Psoas muscle (tissue), 8 donors: ENCODE results near the gene SEPTIN8. TPM values are rescaled to one million over a fixed set of nuclear protein-coding genes. Genes with fewer than 3 reads are reported as not detected.

Source experiments
- ATAC-seq, 4 donors: fragments of 200-7000 bp; cut with Tn5 transposase; one replicate each; pipeline ENCODE4 v1.9.1; 2020; ENCODE audit warnings: moderate library complexity in 3 of 4, mild to moderate bottlenecking in 2 of 4
- DNase-seq, 2 donors: peaks; one replicate each; pipeline ENCODE4 v3.0.0-alpha.2; 2020
- H3K27ac ChIP-seq: fragments of 200-600 bp; one replicate; pipeline ENCODE4 v1.8.0; 2022
- H3K27me3 ChIP-seq, 3 donors: fragments of 200-600 bp in 1 of 3; one replicate each; pipeline versions ENCODE4 v1.6.1 to v1.8.0; 2013 to 2022; ENCODE audit warnings: low read length in 2 of 3, mild to moderate bottlenecking in 2 of 3, moderate library complexity in 1 of 3; ENCODE audit not compliant: insufficient read depth in 3 of 3
- H3K36me3 ChIP-seq, 2 donors: fragments of 200-600 bp in 1 of 2; one replicate each; pipeline versions ENCODE4 v1.6.1 to v1.8.0; 2013 to 2022; ENCODE audit warnings: low read depth in 1 of 2, mild to moderate bottlenecking in 1 of 2, moderate library complexity in 1 of 2; ENCODE audit not compliant: insufficient read depth in 1 of 2
- H3K4me1 ChIP-seq: fragments of 200-600 bp; one replicate; pipeline ENCODE4 v1.8.0; 2022
- H3K4me3 ChIP-seq: fragments of 200-600 bp; one replicate; pipeline ENCODE4 v1.8.0; 2022; ENCODE audit warnings: mild to moderate bottlenecking
- H3K9me3 ChIP-seq: fragments of 200-600 bp; one replicate; pipeline ENCODE4 v1.8.0; 2022
- WGBS, 3 donors: extraction: QIAGEN DNeasy Blood & Tissue Kit; methylation state at CpG; one replicate each; pipeline versions ENCODE4 v1.1.6 to v1.1.7; 2013; 5-methylcytosine and 5-hydroxymethylcytosine counted together
- intact Hi-C, 2 donors: fragments of 100-400 bp; cut with DNase I; formaldehyde crosslinking; loops; one replicate each; pipeline versions ENCODE4 v1.11.0 to v1.14.2; 2022
- polyA plus RNA-seq, 3 donors: library from polyadenylated mRNA; stranded (reverse); fragments of 200-250 nt; gene quantifications; one replicate each; pipeline ENCODE4 v1.2.3, GENCODE V29; 2013
- total RNA-seq, 4 donors: library from RNA; stranded (reverse); fragmentation: NEBNext Ultra II Directional in 2 of 4; extraction: Animal tissue kit (Norgen Biotek cat#: 25700) in 2 of 4; gene quantifications; one replicate each; pipeline versions ENCODE4 v1.2.1 to v1.2.4, GENCODE V29; 2021 to 2023
- TF ChIP-seq, protein P1 (sequence below): fragments of 200-600 bp; IDR thresholded peaks from one replicate; pipeline ENCODE4 v1.8.0; 2022; ENCODE audit warnings: antibody characterized with exemption
- donor health status: healthy with polysubstance abuse.
- donor health status: DM: no; HTN: no; CAD: no; lungs with moderate emphysema.
- donor health status: Bipolar disorder and iron deficiency.
- donor health status: healthy.
- donor health status: DM: yes; HTN: yes; CAD: no.
- donor health status: DM: no; HTN: no; CAD: no.
- donor health status: DM: no; HTN: no; CAD: no.
- donor health status: DM: yes; HTN: yes; CAD: no.

Gene SEPTIN8
- total and polyA plus RNA-seq, 7 donors, result 3.8 to 13.1 (median 9.2) TPM

DNA sequence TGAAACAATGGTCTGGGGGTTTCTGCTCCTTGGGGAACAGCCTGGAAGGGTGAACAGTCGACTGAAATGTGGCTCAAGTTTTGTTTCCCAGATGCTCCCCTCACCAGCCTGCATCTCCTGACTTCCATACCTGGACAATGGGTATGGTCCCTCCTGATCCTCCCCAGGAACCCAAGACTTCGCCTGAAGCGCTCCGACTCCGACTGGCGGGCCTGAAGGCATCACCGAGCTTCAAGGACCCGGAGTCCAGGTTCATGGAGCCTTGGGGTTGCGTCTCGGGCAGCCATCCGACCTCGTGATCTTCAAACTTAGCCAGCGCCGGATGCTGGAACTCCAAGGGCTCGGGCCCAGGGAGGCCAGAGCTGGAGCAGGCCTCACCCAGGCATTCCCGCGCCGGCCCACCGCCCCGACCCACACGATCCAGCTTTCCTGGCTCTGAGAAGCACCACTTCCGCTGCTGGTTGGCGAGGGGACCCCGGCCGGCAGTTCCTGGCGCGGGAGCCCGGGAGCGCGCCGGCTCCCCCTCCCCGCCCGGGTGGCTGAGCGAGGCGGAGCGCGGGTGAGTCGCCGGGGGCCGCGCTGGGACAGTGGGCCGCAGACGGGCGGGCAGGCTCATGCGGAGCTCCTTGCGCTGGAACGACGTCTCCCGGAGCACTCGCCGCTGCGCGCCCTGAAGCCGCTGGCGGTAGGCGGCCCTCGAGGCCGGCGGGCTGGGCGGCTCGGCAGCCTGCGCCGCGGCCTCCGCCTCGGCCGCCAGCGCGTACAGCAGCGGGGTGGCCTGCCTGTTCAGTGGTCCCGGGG is 48.2 kb upstream of the SEPTIN8 start:
- Histone ChIP-seq H3K27ac (no peak overlapping the region), H3K4me1 (peaks cover 5% of the 10 kb centered on the region), H3K4me3 (no peak overlapping the region), H3K9me3 (no peaks in the 10 kb centered on the region), H3K36me3 (no peaks in the 10 kb centered on the region), H3K27me3 (peaks cover 0 to 41% (median 4%) of the 10 kb centered on the region in 3 donors)
- intact Hi-C loops, result loop anchor here in 1 of 2 donors (5.0 kb wide), 1 partner anchor 57 kb away; no protein-coding TSS in a partner anchor
- ATAC-seq (no peak), DNase-seq (no peak)
- WGBS, 3 donors, result 52 to 64% (median 60%) methylated on average over 64 to 71 of the region's 71 CpGs
- TF ChIP-seq, protein P1, sequence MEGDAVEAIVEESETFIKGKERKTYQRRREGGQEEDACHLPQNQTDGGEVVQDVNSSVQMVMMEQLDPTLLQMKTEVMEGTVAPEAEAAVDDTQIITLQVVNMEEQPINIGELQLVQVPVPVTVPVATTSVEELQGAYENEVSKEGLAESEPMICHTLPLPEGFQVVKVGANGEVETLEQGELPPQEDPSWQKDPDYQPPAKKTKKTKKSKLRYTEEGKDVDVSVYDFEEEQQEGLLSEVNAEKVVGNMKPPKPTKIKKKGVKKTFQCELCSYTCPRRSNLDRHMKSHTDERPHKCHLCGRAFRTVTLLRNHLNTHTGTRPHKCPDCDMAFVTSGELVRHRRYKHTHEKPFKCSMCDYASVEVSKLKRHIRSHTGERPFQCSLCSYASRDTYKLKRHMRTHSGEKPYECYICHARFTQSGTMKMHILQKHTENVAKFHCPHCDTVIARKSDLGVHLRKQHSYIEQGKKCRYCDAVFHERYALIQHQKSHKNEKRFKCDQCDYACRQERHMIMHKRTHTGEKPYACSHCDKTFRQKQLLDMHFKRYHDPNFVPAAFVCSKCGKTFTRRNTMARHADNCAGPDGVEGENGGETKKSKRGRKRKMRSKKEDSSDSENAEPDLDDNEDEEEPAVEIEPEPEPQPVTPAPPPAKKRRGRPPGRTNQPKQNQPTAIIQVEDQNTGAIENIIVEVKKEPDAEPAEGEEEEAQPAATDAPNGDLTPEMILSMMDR, result no peak

DNA sequence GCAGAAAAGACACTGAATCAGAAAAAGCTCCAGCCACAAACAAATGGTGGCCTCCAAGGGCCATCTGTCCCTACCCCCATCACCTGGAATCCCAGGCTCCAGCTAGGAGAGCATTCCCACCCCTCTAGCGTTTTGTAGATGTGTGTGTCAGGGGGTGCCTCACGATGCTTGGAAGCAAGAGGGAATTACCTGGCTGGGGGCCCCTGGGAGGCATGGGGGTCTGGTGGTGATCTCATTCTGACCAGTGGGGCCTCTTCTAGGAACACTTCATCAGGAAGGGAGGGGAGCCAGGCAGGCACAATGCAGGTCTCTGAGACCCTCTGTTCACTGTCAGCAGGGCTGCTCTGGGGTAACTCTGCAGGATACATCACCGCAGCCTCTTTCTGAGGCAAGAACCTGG is 47.4 kb upstream of the SEPTIN8 start:
- intact Hi-C loops, result loop anchor here in 1 of 2 donors (5.0 kb wide), 2 partner anchors 167 to 297 kb away; partner anchors contain the start of gene IL13
- H3K4me1 ChIP-seq, result peaks cover under 1% of the 10 kb centered on the region
- TF ChIP-seq, protein P1, result no peak
- H3K4me3 ChIP-seq, result no peak overlapping the region
- H3K36me3 ChIP-seq, result no peaks in the 10 kb centered on the region
- DNase-seq (no peak), ATAC-seq (no peak)
- 93 to 98% (median 95%) methylated on average over 3 of the region's 3 CpGs for WGBS, 3 donors
- no peaks in the 10 kb centered on the region for H3K9me3 ChIP-seq
- no peak overlapping the region for H3K27ac ChIP-seq
- peaks cover 0 to 35% (median 3%) of the 10 kb centered on the region in 3 donors for H3K27me3 ChIP-seq

DNA sequence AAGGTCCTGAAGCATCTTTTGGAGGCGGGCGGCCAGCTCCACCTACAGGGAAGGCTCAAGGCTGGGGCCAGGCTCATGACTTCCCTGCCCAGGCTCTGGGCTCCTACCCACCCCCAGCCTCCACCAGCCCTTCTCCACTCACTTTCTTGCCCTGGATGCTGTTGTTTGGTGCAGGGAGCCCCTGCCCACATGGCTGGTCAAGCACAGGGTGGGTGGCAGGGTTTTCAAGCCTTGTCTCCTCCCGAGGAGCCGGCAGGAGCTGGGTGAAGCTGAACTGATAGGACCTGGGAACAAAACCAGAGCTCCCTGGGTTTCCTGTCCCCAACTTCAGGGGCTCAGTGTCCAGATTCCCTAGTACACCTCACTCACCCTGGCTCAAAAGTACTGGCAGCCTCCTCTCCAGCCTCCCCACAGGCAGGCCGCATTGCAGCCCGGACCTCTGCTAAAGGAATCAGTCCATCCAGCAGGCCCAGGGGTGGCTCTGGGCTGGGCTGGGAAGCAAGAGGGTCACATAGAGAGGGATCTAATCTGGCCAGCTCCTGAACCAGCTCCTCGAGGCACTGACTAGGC is 46.5 kb upstream of the SEPTIN8 start:
- DNase-seq, result no peak
- WGBS, 3 donors, result 81 to 91% (median 88%) methylated on average over 7 of the region's 7 CpGs
- TF ChIP-seq, protein P1, result no peak
- Histone ChIP-seq H3K4me3 (peak overlapping the region; percentile 29), H3K27ac (no peak overlapping the region), H3K36me3 (no peaks in the 10 kb centered on the region), H3K27me3 (peaks cover 0 to 31% (median 3%) of the 10 kb centered on the region in 3 donors), H3K4me1 (no peaks in the 10 kb centered on the region), H3K9me3 (no peaks in the 10 kb centered on the region)
- intact Hi-C loops, result loop anchor here in 1 of 2 donors (5.0 kb wide), 2 partner anchors 166 to 296 kb away; partner anchors contain the start of gene IL13
- no peak for ATAC-seq

DNA sequence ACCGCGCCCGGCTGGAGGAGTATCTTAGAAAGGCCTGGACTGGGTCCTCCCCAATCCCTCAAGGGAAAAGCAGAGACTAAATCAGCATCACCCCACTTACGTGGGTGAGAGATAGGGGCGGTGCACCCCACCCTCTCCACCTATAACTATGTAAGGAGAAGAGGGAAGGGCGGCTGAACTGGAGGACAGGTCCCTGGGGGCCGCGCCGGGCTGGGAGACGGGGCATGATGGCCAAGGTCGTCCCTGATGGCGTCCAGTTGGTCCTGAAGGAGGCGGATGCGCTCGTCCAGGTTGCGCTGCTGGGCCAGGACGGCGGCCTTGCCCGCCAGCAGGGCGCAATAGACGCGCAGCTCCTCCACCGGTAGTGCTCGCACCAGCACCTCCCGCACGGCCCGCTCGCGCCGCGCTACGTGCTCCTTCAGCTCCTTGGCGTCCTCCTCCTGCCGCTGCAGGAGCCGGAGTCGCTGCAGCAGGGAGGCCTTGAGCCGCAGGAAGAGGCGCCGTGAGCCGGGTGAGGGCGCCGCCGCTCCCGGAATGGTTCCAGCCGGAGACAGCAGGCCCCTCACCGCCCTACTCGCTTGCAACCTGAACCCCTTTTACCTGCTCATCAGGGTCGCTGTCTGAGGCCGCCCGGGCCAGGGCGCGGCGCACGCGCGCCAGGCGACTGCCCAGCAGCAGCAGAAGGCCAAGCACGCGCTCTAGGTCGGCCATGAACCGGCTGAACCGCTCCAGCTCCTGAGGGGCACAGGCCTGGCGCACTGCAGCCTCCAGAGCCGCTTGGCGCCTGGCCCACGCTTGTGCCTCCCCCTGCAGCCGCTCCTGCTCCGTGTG is 45.8 kb upstream of the SEPTIN8 start:
- no peaks in the 10 kb centered on the region for H3K9me3 ChIP-seq
- TF ChIP-seq, protein P1, result no peak
- H3K36me3 ChIP-seq, result no peaks in the 10 kb centered on the region
- H3K27ac ChIP-seq, result no peak overlapping the region
- H3K4me3 ChIP-seq, result peak overlapping the region; percentile 29
- 34 to 40% (median 40%) methylated on average over 63 to 68 of the region's 68 CpGs for WGBS, 3 donors
- H3K27me3 ChIP-seq, result peaks cover 0 to 31% (median 3%) of the 10 kb centered on the region in 3 donors
- ATAC-seq (no peak), DNase-seq (no peak)
- H3K4me1 ChIP-seq, result no peaks in the 10 kb centered on the region
- intact Hi-C loops, result loop anchor here in 1 of 2 donors (5.0 kb wide), 2 partner anchors 166 to 296 kb away; partner anchors contain the start of gene IL13
